Stimulated activated naive B cell treated with anti-CD40 and anti-IgM and Interleukin-4, amounts not matched to agents 10 μg/mL and 1 μg/mL and 100 μg/mL, for 72 hours (primary cell): ENCODE measurements around the gene CDK7.
"Not testable (repeated sequence)": the region's sequence is repeated elsewhere in the genome, so short reads cannot be mapped to it uniquely, and the experiment has no call there.

ENCODE experiments used
- ATAC-seq, 2 donors: fragments of 150-1000 bp; cut with Tn5 transposase; replicated peaks; 2 replicates each; pipeline ENCODE4 v1.10.0; 2021; ENCODE audit warnings: moderate library complexity in 1 of 2
- DNase-seq: peaks from one replicate; pipeline ENCODE4 v3.0.0; 2021
- H3K27ac Mint-ChIP-seq: one replicate; pipeline ENCODE4 v1.8.0; 2022; ENCODE audit warnings: mild to moderate bottlenecking, mixed read lengths
- H3K27me3 Mint-ChIP-seq, 2 donors: one replicate each; pipeline ENCODE4 v1.8.0; 2022; ENCODE audit warnings: mixed read lengths in 2 of 2
- H3K36me3 Mint-ChIP-seq, 2 donors: one replicate each; pipeline ENCODE4 v1.8.0; 2022; ENCODE audit warnings: mixed read lengths in 2 of 2, mild to moderate bottlenecking in 1 of 2
- H3K4me1 Mint-ChIP-seq, 2 donors: one replicate each; pipeline ENCODE4 v1.8.0; 2022; ENCODE audit warnings: mixed read lengths in 2 of 2, mild to moderate bottlenecking in 1 of 2
- H3K4me3 Mint-ChIP-seq, 2 donors: one replicate each; pipeline ENCODE4 v1.8.0; 2022; ENCODE audit warnings: mild to moderate bottlenecking in 2 of 2, mixed read lengths in 2 of 2, moderate library complexity in 1 of 2
- H3K9me3 Mint-ChIP-seq, 2 donors: one replicate each; pipeline ENCODE4 v1.8.0; 2022; ENCODE audit warnings: mixed read lengths in 2 of 2, mild to moderate bottlenecking in 1 of 2

The CDK7 gene

GRCh38 chr5:69220371-69220770 is 14.3 kb upstream of the CDK7 start:
- DNase-seq, ATAC-seq, H3K4me3 Mint-ChIP-seq, H3K4me1 Mint-ChIP-seq, H3K27me3 Mint-ChIP-seq, H3K27ac Mint-ChIP-seq, H3K9me3 Mint-ChIP-seq: not testable (repeated sequence)
- peaks cover 11 to 15% of the 10 kb centered on the region in 2 donors for H3K36me3 Mint-ChIP-seq

- H3K36me3 Mint-ChIP-seq, result peaks cover 11 to 17% of the 10 kb centered on the region in 2 donors
- not testable (repeated sequence) for H3K27ac Mint-ChIP-seq, DNase-seq, ATAC-seq, H3K27me3 Mint-ChIP-seq, H3K9me3 Mint-ChIP-seq, H3K4me3 Mint-ChIP-seq, H3K4me1 Mint-ChIP-seq
These were observed 13.9 kb upstream of the CDK7 start for GRCh38 chr5:69220833-69221232.

- H3K27ac Mint-ChIP-seq, result no peak overlapping the region
- H3K36me3 Mint-ChIP-seq, result peaks cover 11 to 22% of the 10 kb centered on the region in 2 donors
- peaks cover 0 to 2% of the 10 kb centered on the region in 2 donors for H3K4me1 Mint-ChIP-seq
- H3K27me3 Mint-ChIP-seq, result no peaks in the 10 kb centered on the region
- ATAC-seq (no peak), DNase-seq (no peak)
- no peak overlapping the region for H3K4me3 Mint-ChIP-seq
- no peaks in the 10 kb centered on the region for H3K9me3 Mint-ChIP-seq
These were observed 10.2 kb upstream of the CDK7 start for GRCh38 chr5:69224520-69224919.

- Mint-ChIP-seq H3K9me3 (no peaks in the 10 kb centered on the region), H3K27ac (no peak overlapping the region), H3K4me1 (peaks cover 0 to 2% of the 10 kb centered on the region in 2 donors), H3K27me3 (no peaks in the 10 kb centered on the region), H3K4me3 (no peak overlapping the region), H3K36me3 (peaks cover 4 to 18% of the 10 kb centered on the region in 2 donors)
- DNase-seq (no peak), ATAC-seq (no peak)
These were observed 8.8 kb upstream of the CDK7 start for GRCh38 chr5:69225860-69226259.

- Mint-ChIP-seq H3K4me1 (no peaks in the 10 kb centered on the region), H3K9me3 (no peaks in the 10 kb centered on the region), H3K27ac (no peak overlapping the region), H3K27me3 (no peaks in the 10 kb centered on the region), H3K36me3 (peaks cover 4 to 12% of the 10 kb centered on the region in 2 donors), H3K4me3 (no peak overlapping the region)
- DNase-seq, result no peak
- ATAC-seq, result no peak
These were observed 4.5 kb upstream of the CDK7 start for GRCh38 chr5:69230181-69230580.

- Mint-ChIP-seq H3K27me3 (no peaks in the 10 kb centered on the region), H3K9me3 (no peaks in the 10 kb centered on the region), H3K4me1 (peaks cover under 1 to 7% of the 10 kb centered on the region in 2 donors), H3K4me3 (no peak overlapping the region), H3K36me3 (peaks cover 4 to 8% of the 10 kb centered on the region in 2 donors), H3K27ac (no peak overlapping the region)
- no peak for ATAC-seq
- no peak for DNase-seq
These were observed 3.4 kb upstream of the CDK7 start for GRCh38 chr5:69231281-69231680.

GRCh38 chr5:69231851-69232250 is 2.8 kb upstream of the CDK7 start:
- no peak for ATAC-seq
- Mint-ChIP-seq H3K27ac (no peak overlapping the region), H3K36me3 (peaks cover 4 to 9% of the 10 kb centered on the region in 2 donors), H3K4me1 (peaks cover 2 to 11% of the 10 kb centered on the region in 2 donors), H3K4me3 (no peak overlapping the region), H3K9me3 (no peaks in the 10 kb centered on the region), H3K27me3 (no peaks in the 10 kb centered on the region)
- no peak for DNase-seq

GRCh38 chr5:69236733-69237132 is 2.0 kb downstream of the CDK7 start:
- not testable (repeated sequence) for H3K27me3 Mint-ChIP-seq, H3K27ac Mint-ChIP-seq, H3K9me3 Mint-ChIP-seq, ATAC-seq, DNase-seq
- peaks cover 25 to 37% of the 10 kb centered on the region in 2 donors for H3K36me3 Mint-ChIP-seq
- H3K4me1 Mint-ChIP-seq, result peaks cover 24 to 30% of the 10 kb centered on the region in 2 donors
- H3K4me3 Mint-ChIP-seq, result peak overlapping the region; percentile 63 to 70

- H3K4me1 Mint-ChIP-seq, result peaks cover 30 to 42% of the 10 kb centered on the region in 2 donors
- H3K27ac Mint-ChIP-seq, result peak overlapping the region; percentile 20
- H3K9me3 Mint-ChIP-seq, result no peaks in the 10 kb centered on the region
- H3K36me3 Mint-ChIP-seq, result peaks cover 27 to 45% of the 10 kb centered on the region in 2 donors
- DNase-seq (no peak), ATAC-seq (no peak)
- H3K4me3 Mint-ChIP-seq, result no peak overlapping the region
- no peaks in the 10 kb centered on the region for H3K27me3 Mint-ChIP-seq
These were observed 3.2 kb downstream of the CDK7 start for GRCh38 chr5:69237877-69238276.

GRCh38 chr5:69238760-69239251 is 4.1 kb downstream of the CDK7 start:
- Mint-ChIP-seq H3K4me3 (no peak overlapping the region), H3K27me3 (no peaks in the 10 kb centered on the region), H3K36me3 (peaks cover 33 to 52% of the 10 kb centered on the region in 2 donors), H3K9me3 (no peaks in the 10 kb centered on the region), H3K4me1 (peaks cover 35 to 49% of the 10 kb centered on the region in 2 donors), H3K27ac (no peak overlapping the region)
- DNase-seq (no peak), ATAC-seq (no peak)

GRCh38 chr5:69242215-69242927 is 7.7 kb downstream of the CDK7 start:
- no peak for DNase-seq
- Mint-ChIP-seq H3K27me3 (no peaks in the 10 kb centered on the region), H3K9me3 (peaks cover 0 to 1% of the 10 kb centered on the region in 2 donors), H3K27ac (no peak overlapping the region), H3K4me3 (no peak overlapping the region), H3K4me1 (peaks cover 38 to 59% of the 10 kb centered on the region in 2 donors), H3K36me3 (peaks cover 46 to 71% of the 10 kb centered on the region in 2 donors)
- ATAC-seq, result no peak

- ATAC-seq (no peak), DNase-seq (no peak)
- Mint-ChIP-seq H3K4me3 (no peak overlapping the region), H3K27ac (no peak overlapping the region), H3K36me3 (peaks cover 54 to 75% of the 10 kb centered on the region in 2 donors), H3K27me3 (no peaks in the 10 kb centered on the region), H3K9me3 (peaks cover 0 to 3% of the 10 kb centered on the region in 2 donors), H3K4me1 (peaks cover 31 to 55% of the 10 kb centered on the region in 2 donors)
These were observed 10.3 kb downstream of the CDK7 start for GRCh38 chr5:69245031-69245430.

- Mint-ChIP-seq H3K9me3 (peaks cover 0 to 3% of the 10 kb centered on the region in 2 donors), H3K4me1 (peaks cover 20 to 41% of the 10 kb centered on the region in 2 donors)
These were observed 13.3 kb downstream of the CDK7 start for GRCh38 chr5:69248019-69248418.

GRCh38 chr5:69250593-69250992 is 15.9 kb downstream of the CDK7 start:
- Mint-ChIP-seq H3K36me3 (peaks cover 41 to 51% of the 10 kb centered on the region in 2 donors), H3K4me1 (peaks cover 13 to 27% of the 10 kb centered on the region in 2 donors), H3K27ac (no peak overlapping the region), H3K4me3 (no peak overlapping the region), H3K9me3 (peaks cover 0 to 3% of the 10 kb centered on the region in 2 donors), H3K27me3 (no peaks in the 10 kb centered on the region)
- no peak for DNase-seq
- no peak for ATAC-seq

More at GRCh38 chr5:69248019-69248418, 13.3 kb downstream of the CDK7 start:
- no peak overlapping the region for H3K27ac Mint-ChIP-seq
- ATAC-seq (no peak), DNase-seq (no peak)
- peaks cover 48 to 66% of the 10 kb centered on the region in 2 donors for H3K36me3 Mint-ChIP-seq
- no peaks in the 10 kb centered on the region for H3K27me3 Mint-ChIP-seq
- H3K4me3 Mint-ChIP-seq, result no peak overlapping the region

- Mint-ChIP-seq H3K4me3 (no peak overlapping the region), H3K27me3 (no peaks in the 10 kb centered on the region), H3K9me3 (peaks cover 0 to under 1% of the 10 kb centered on the region in 2 donors), H3K36me3 (peaks cover 36 to 45% of the 10 kb centered on the region in 2 donors), H3K27ac (no peak overlapping the region), H3K4me1 (peaks cover 6 to 8% of the 10 kb centered on the region in 2 donors)
- no peak for ATAC-seq
- DNase-seq, result no peak
These were observed 17.8 kb downstream of the CDK7 start for GRCh38 chr5:69252437-69252836.
